ENCODE results near the gene ZNF865. TPM values are rescaled to one million over a fixed set of nuclear protein-coding genes. Genes with fewer than 3 reads are reported as not detected.

Gene ZNF865
- total RNA-seq, 1 experiment from 2014 or later, result 16.2 TPM

- no peak for TF ChIP-seq ZBTB33 (IDR thresholded peaks at IDR 0.05; ENCODE audit: extremely low read depth, insufficient replicate concordance, low read length)
These were observed 35.4 kb downstream of the ZNF865 start, which contains the start of gene ZNF580 (continued) for GRCh38 chr19:55640577-55641425.

GRCh38 chr19:55641426-55642152 is 36.1 kb downstream of the ZNF865 start:
- CTCF ChIA-PET, result interaction anchor here (0.6 to 2.8 kb wide), 2 partner anchors 13 to 30 kb away, joined by 3 to 12 read pairs; partner anchors contain the start of gene U2AF2
- peaks cover 12 to 14% of the 10 kb centered on the region in 2 experiments; a peak in 3 of 4 replicates for H3K36me3 ChIP-seq (ENCODE audit: control insufficient read depth in 1 of 2, insufficient read depth in 2 of 2, low read length in 2 of 2)
- TF ChIP-seq CEBPB (IDR thresholded peaks at IDR 0.05; ENCODE audit: low read depth) (no peak), ZBTB33 (IDR thresholded peaks at IDR 0.05; ENCODE audit: extremely low read depth, insufficient replicate concordance, low read length) (no peak), REST (IDR thresholded peaks at IDR 0.05; ENCODE audit: low read depth) (no peak), JUND (IDR thresholded peaks at IDR 0.05) (0 out of 2 replicates have a peak, but pooled peaks have one; percentile 7), POLR2A (IDR thresholded peaks at IDR 0.05; ENCODE audit: borderline replicate concordance, extremely low read depth, insufficient read depth, insufficient read length) (peak; percentile 54), SIN3A (IDR thresholded peaks at IDR 0.05; ENCODE audit: low read depth) (no peak), SRF (IDR thresholded peaks at IDR 0.05; ENCODE audit: low read depth) (no peak)
- H3K27ac ChIP-seq (ENCODE audit: low read depth, low read length), result peak overlapping the region; percentile 96
- H3K4me3 ChIP-seq (replicated peaks in 1 of 2; ENCODE audit: low read depth in 1 of 2, low read length in 2 of 2), result peak overlapping the region; percentile 94 to 97
- BruUV-seq (replicated peaks), result TSS peak; percentile 29
- DNase-seq (ENCODE audit: low read depth, low spot score) (no peak), ATAC-seq (peak; percentile 2; the same call in 1 of the 2 replicates)
- peaks cover 19 to 57% of the 10 kb centered on the region in 2 experiments; a peak in 3 of 4 replicates for H3K4me1 ChIP-seq (ENCODE audit: control insufficient read depth in 1 of 2, insufficient read depth in 2 of 2, low read length in 2 of 2)
- no peaks in the 10 kb centered on the region for H3K9me2 ChIP-seq (ENCODE audit: insufficient read depth)
- no peaks in the 10 kb centered on the region for H3K27me3 ChIP-seq (ENCODE audit: insufficient read depth, low read length)
- peak overlapping the region; percentile 99 for H3K9ac ChIP-seq (ENCODE audit: low read length)
- no peaks in the 10 kb centered on the region for H3K9me3 ChIP-seq (ENCODE audit: control insufficient read depth in 1 of 2, insufficient read depth in 1 of 2, low read depth in 1 of 2, low read length in 2 of 2)
- intact Hi-C loops (cut with micrococcal nuclease), result no loop called here
- peaks cover 72% of the 10 kb centered on the region for H3K79me2 ChIP-seq (ENCODE audit: insufficient read depth, low read length)
- POLR2A ChIA-PET, result interaction anchor here (1.3 to 1.9 kb wide), 2 partner anchors 13 to 17 kb away, joined by 4 to 15 read pairs; partner anchors contain the start of genes U2AF2 and ZNF784
- H3K4me2 ChIP-seq (ENCODE audit: low read length), result peak overlapping the region; percentile 75
- H4K20me1 ChIP-seq (ENCODE audit: insufficient read depth), result no peaks in the 10 kb centered on the region
- RAD21 ChIA-PET (ENCODE audit: low non-redundant PET in 1 of 2, low total read pairs in 2 of 2, uncharacterized antibody in 2 of 2, unreplicated experiment in 2 of 2), result no interaction called here
- H2AFZ ChIP-seq (ENCODE audit: low read depth, low read length, poor library complexity, severe bottlenecking), result no peak overlapping the region
